Measurements from ENCODE around the gene CDH24. TPM values are rescaled to one million over a fixed set of nuclear protein-coding genes. Genes with fewer than 3 reads are reported as not detected.

The CDH24 gene
- polyA plus RNA-seq, 3 donors, result 0.13 to 0.14 TPM; not detected in 1

GRCh38 chr14:23035303-23036144 is 21.8 kb downstream of the CDH24 start:
- Mint-ChIP-seq H3K9me3 (no peaks in the 10 kb centered on the region), H3K4me1 (peaks cover 14% of the 10 kb centered on the region), H3K36me3 (peaks cover 19 to 29% of the 10 kb centered on the region in 2 donors), H3K27ac (peak overlapping the region; percentile 77 to 99 (median 97)), H3K4me3 (peak overlapping the region; percentile 87 to 92), H3K27me3 (ENCODE audit: low read depth in 3 of 3) (peaks cover 0 to 6% (median 1%) of the 10 kb centered on the region in 3 donors)
- Histone ChIP-seq H2AFZ (ENCODE audit: insufficient read depth, low read depth, low read length, poor library complexity, severe bottlenecking) (peak overlapping the region; percentile 99), H3K36me3 (replicated peaks in 1 of 2; ENCODE audit: control insufficient read depth in 1 of 2, insufficient read depth in 2 of 2, low read length in 2 of 2) (peaks cover 20 to 25% of the 10 kb centered on the region in 2 donors), H3K4me2 (replicated peaks; ENCODE audit: extremely low read depth, low read length, poor library complexity, severe bottlenecking) (peak overlapping the region; percentile 98), H3K27me3 (ENCODE audit: control insufficient read depth in 2 of 2, insufficient read depth in 2 of 2, low read length in 2 of 2) (no peaks in the 10 kb centered on the region), H4K20me1 (ENCODE audit: insufficient read depth, low read length) (no peaks in the 10 kb centered on the region), H3K27ac (ENCODE audit: low read depth in 1 of 2, low read length in 2 of 2) (peak overlapping the region; percentile 69 to 96), H3K9ac (ENCODE audit: insufficient read depth, low read length, poor library complexity, severe bottlenecking) (peak overlapping the region; percentile 89), H3K9me3 (replicated peaks in 1 of 2; ENCODE audit: control insufficient read depth in 1 of 2, insufficient read depth in 1 of 2, low read length in 2 of 2) (no peaks in the 10 kb centered on the region), H3K4me1 (ENCODE audit: control insufficient read depth in 1 of 2, insufficient read depth in 2 of 2, low read length in 2 of 2) (peaks cover 15 to 16% of the 10 kb centered on the region in 2 donors), H3K4me3 (replicated peaks in 1 of 3; ENCODE audit: low read depth in 2 of 3, low read length in 3 of 3) (peak overlapping the region; percentile 80 to 95 (median 88)), H3K79me2 (ENCODE audit: insufficient read depth, low read length) (peaks cover 17% of the 10 kb centered on the region)
- no CpG with 5 or more reads among the region's 14 CpGs for WGBS (ENCODE audit: insufficient coverage)
- intact Hi-C loops (cut with micrococcal nuclease), result no loop called here
- no peak for TF ChIP-seq CTCF (IDR thresholded peaks at IDR 0.05)
- DNase-seq, result no peak

- intact Hi-C loops (cut with micrococcal nuclease), result no loop called here
- H3K4me3 Mint-ChIP-seq, result peak within 1 kb of the TSS; percentile 87 to 92
Measured at GRCh38 chr14:23034498-23035302, 22.6 kb downstream of the CDH24 start, which contains the start of gene PSMB5. TSS of gene PSMB5 (minus strand) at chr14:23034900. CDS start at chr14:23034881, 19 bp downstream.

More at GRCh38 chr14:23034498-23035302, 22.6 kb downstream of the CDH24 start, which contains the start of gene PSMB5:
- H4K20me1 ChIP-seq (ENCODE audit: insufficient read depth, low read length), result no peaks in the 10 kb centered on the region
- peak within 1 kb of the TSS; percentile 98 for H3K4me2 ChIP-seq (replicated peaks; ENCODE audit: extremely low read depth, low read length, poor library complexity, severe bottlenecking)
- H3K4me3 ChIP-seq (replicated peaks in 1 of 3; ENCODE audit: low read depth in 2 of 3, low read length in 3 of 3), result peak within 1 kb of the TSS; percentile 80 to 95 (median 88)
- H3K4me1 ChIP-seq (ENCODE audit: control insufficient read depth in 1 of 2, insufficient read depth in 2 of 2, low read length in 2 of 2), result peaks cover 15 to 16% of the 10 kb centered on the region in 2 donors
- DNase-seq, result peak; percentile 89 to 95 (median 91)
- H3K9ac ChIP-seq (ENCODE audit: insufficient read depth, low read length, poor library complexity, severe bottlenecking), result peak within 1 kb of the TSS; percentile 89
- no peak for TF ChIP-seq CTCF (IDR thresholded peaks at IDR 0.05)
- peaks cover 17% of the 10 kb centered on the region for H3K79me2 ChIP-seq (ENCODE audit: insufficient read depth, low read length)
- H3K27me3 ChIP-seq (ENCODE audit: control insufficient read depth in 2 of 2, insufficient read depth in 2 of 2, low read length in 2 of 2), result no peaks in the 10 kb centered on the region
- peak within 1 kb of the TSS; percentile 99 for H2AFZ ChIP-seq (ENCODE audit: insufficient read depth, low read depth, low read length, poor library complexity, severe bottlenecking)
- no peaks in the 10 kb centered on the region for H3K9me3 ChIP-seq (replicated peaks in 1 of 2; ENCODE audit: control insufficient read depth in 1 of 2, insufficient read depth in 1 of 2, low read length in 2 of 2)
- peaks cover 19 to 31% of the 10 kb centered on the region in 2 donors for H3K36me3 Mint-ChIP-seq
- peak within 1 kb of the TSS; percentile 69 to 96 for H3K27ac ChIP-seq (ENCODE audit: low read depth in 1 of 2, low read length in 2 of 2)
- under 1% methylated on average over 25 of the region's 36 CpGs for WGBS (ENCODE audit: insufficient coverage)
- peak within 1 kb of the TSS; percentile 92 to 99 (median 97) for H3K27ac Mint-ChIP-seq
- H3K9me3 Mint-ChIP-seq, result no peaks in the 10 kb centered on the region
- H3K36me3 ChIP-seq (replicated peaks in 1 of 2; ENCODE audit: control insufficient read depth in 1 of 2, insufficient read depth in 2 of 2, low read length in 2 of 2), result peaks cover 22 to 25% of the 10 kb centered on the region in 2 donors
- H3K4me1 Mint-ChIP-seq, result peaks cover 14% of the 10 kb centered on the region
- H3K27me3 Mint-ChIP-seq (ENCODE audit: low read depth in 3 of 3), result peaks cover 0 to 6% (median 0%) of the 10 kb centered on the region in 3 donors

Measured in CD14-positive monocyte (primary cell).